ENCODE measurements around the gene XYLT1.

Gene XYLT1

DNA sequence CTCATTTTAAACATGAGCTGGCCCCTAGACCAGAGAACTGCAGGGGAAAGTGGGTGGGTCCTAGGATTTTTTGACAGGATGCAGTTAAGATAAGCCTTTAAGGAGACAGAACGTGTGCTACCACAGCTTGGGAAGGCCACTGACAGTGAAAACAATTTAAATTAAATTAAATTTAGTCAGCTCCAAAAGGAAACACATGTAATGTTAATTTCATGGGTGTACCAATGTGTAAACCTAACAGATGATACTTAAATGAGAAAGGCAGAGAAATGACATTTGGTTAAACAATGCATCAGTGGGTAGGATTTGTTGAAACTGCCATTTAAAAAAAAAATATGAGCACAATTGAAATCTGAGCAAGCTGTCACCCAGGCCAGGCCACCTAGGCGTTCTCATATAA is 250.8 kb downstream of the XYLT1 start:
- peak; percentile 69 for DNase-seq

DNA sequence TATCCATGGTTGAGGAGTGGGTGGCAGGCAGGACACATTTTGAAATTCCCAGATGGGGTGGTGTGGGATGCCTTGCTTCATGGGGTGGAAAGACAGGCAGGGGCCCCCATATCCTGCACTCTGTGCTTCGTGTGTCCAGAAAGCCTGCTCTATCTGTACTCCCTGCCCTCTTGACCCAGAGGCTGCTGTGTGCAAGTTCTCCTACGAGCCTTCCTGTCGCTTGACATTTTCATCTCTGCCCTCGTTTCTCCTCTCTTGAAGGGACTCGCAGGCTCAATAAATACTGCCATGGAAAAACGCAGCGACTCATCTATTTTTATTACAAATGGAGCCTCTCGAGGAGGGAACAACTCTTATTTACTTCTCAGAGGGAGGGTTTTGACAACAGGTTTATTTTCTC is 254.8 kb downstream of the XYLT1 start:
- no peak for DNase-seq

DNA sequence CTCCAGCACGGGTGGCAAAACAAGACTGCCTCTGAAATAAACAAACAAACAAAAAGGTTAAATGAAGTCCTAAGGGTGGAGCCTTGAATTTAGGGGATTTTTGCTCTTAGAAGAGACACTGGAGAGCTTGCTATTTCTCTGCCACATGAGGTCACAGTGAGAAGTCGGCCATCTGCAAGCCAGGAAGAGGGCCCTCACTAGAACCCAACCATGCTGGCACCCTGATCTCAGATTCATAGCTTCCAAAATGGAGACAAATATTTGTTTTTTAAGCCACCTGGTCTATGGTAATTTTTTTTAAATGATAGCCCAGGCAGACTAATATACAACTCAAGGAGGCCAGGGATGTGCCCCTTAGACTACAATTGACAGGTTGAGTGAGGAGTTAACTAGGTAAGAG is 255.5 kb downstream of the XYLT1 start:
- no peak for DNase-seq

DNA sequence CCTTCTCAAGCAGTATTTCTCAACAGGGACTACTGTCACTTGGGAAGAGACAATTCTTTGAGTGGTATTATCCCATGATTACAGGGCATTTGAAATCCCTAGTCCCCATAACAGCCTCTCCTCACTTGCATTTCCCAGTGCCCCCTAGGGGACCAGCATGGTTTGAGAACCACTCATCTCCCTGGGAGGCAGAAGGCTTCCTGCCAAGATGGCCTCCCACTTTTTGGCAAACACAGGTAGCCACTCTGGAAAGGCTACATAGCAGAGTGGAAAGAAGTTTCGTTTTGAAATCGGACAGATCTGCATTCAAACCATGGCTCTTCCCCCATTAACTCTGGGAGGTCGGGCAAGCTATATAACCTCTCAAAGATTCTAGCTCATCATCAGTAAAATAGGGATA is 256.8 kb downstream of the XYLT1 start:
- DNase-seq, result no peak

DNA sequence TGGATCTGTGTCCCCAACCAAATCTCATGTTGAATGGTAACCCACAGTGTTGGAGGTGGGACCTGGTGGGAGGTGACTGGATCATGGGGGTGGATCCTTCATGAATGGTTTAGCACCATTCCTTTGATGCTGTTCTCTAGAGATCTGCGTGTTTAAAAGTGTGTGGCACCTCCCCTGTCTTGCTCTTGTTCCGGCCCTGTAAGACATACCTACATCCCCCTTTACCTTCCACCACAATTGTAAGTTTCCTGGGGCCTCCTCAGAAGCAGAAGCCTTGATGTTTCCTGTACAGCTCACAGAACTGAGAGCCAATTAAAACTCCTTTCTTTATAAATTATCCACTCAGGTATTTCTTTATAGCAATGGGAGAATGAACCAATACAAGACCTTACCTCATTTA is 257.7 kb downstream of the XYLT1 start:
- no peak for DNase-seq

DNA sequence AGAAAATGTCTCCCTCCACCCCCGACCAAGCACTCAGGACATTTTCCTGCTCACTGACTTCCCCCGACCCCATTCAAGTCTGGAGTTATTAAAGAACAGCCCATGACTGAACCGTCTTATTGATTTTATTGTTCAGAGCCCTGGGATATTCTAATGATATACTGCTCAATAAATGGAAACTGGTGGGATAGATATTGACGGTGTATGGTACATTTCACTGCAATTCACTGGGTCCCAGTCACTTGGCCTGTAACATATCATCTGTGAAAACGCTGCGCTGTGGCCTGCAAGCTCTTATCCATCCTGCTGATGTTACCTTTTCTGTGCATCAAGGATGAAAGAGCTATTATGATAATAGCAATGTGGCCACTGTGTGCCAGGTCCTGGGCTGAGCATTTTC is 258.2 kb downstream of the XYLT1 start:
- no peak for DNase-seq

DNA sequence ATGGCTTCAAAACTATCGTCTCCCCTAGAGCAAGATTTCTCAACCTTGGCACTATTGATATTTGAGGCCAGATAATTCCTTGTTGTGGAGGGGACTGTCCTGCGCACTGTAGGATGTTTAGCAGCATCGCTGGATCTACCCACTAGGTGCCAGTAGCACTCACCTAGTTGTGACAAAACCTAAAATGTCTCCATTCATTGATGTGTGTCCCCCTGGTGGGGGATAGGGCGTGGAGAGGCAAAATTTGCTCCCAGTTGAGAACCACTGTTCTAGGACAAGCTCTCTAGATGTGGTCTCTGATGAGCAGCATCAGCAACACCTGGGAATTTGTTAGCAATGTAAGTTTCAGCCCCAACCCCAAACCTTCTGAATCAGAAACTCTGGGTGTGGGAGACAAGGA is 259.0 kb downstream of the XYLT1 start:
- no peak for DNase-seq

DNA sequence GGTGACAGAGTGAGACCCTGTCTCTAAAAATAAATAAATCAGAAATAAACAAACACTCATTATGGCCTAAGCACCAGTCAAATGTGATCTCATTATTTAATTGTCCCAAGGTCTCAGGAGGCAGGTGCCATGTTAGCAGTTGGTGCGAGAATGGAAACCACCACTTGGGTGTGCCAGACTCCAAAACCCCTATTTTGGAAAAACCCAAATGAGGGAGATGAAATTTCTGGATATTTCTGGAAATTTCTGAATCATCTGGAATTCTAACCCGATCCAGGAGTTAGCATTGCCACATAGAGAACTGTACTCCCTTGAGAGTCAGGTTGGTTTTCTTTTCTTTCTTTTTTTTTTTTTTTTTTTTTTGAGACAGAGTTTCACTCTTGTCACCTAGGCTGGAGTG is 264.0 kb downstream of the XYLT1 start:
- DNase-seq, result no peak

DNA sequence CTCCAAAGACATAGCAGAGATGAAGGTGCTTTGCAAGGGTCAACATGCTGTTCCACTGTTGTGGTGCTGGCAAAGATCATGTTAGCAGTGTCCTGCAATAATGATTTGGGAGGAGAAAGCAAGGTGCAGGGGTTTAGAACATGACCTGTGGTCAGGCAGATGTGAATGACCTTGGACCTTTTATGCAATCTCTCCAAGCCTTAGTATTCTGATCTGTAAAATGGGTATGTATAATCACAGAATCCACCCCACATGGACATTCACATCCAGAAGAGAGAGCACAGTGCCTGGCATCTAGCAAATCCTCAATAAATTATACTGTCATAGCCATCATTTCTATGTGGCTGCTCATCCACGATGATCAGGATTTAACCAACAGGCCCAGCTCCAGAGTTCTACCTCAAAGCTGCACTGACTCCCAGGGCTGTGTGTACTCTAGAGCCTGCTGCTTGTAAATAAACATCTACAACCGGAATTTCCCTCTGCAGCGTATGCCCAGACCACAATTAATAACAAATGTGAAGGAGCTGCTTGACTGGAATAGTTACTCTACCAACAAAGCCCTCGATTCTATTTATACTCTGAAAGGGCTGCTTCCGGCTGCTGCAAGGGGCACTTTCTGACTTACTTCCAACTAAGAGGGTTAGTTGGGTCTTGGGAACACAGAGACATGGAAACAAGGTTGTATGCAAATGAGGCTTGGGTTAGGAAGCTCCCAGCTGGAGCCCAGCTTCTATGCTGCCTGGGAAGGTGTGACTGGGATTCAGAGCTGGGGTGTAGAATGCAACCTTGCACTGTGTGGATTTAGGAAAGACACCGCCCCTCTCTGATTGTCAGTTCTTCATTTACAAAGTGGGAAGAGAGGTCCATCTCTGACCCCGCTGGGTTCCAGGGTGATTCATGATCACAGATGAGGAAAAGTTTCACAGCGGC is 265.2 kb downstream of the XYLT1 start:
- no peak for DNase-seq

DNA sequence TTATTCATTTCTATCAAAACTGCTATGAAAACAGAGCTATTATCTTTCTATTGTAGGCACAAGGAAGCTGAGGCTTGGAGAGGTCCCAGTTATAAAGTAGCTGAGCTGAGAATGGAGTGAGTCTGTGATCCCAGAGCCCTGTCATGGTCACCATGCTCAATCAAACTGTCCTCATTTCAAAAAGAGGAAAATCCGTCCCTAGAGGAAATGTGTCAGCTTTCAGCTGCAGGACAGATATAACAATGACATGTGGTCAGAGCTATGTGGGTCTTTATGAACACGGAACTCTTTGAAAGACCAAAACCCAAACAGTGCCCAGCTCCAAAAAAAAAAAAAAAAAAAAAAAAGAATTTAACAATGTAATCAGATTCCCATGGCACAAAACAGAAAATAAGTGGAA is 266.1 kb downstream of the XYLT1 start:
- no peak for DNase-seq

DNA sequence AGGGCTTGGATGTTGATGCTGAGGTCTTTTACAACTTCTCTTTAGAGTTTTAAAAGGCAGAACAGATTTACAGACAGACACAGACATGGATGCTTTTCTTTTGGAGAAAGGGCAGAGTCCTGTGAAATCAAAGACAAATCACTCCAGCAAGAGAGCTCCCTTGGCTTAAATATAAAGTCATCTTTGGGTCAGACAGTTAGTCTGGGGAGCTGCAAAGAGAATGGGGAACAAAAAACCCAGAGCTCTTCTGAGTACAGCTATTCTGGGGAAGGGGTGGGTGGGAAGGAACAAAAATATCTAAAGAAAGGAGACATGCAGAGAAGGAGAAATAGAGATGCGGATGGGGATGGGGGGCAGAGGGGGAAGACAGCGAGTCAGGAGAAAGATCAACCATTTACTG is 266.6 kb downstream of the XYLT1 start:
- DNase-seq, result no peak

DNA sequence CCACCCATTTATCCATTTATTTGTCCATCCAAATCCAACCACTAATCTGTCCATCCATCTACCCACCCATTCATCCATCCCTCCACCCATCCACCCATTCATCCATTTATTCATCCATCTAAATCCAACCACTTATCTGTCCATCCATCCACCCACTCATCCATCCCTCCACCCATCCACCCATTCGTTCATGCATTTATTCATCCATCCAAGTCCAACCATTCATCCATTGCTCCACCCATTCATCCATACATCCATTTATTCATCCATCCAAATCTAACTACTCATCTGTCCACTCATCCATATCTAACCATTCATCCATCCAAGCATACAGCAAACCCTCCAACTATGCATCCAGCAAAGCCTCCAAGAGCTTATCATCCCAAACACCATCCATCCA is 267.3 kb downstream of the XYLT1 start:
- no peak for DNase-seq

DNA sequence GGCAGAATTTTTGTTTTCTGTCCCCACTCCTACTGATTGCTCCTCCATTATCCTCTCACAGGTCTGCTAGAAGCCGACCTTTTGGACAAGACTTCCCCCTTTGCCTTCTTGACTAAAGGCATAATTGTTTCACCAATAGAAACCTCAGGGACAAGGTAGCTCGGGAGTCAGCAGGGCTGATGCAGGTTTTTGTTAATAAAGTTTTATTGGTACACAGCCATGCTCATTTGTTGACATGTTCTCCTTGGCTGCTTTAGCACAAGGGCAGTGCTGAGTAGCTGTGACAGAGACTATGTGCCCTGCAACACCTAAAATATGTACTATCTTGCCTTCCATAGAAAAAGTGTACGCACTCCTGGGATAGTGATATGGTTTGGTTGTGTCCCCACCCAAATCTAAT is 271.6 kb downstream of the XYLT1 start:
- DNase-seq, result no peak

DNA sequence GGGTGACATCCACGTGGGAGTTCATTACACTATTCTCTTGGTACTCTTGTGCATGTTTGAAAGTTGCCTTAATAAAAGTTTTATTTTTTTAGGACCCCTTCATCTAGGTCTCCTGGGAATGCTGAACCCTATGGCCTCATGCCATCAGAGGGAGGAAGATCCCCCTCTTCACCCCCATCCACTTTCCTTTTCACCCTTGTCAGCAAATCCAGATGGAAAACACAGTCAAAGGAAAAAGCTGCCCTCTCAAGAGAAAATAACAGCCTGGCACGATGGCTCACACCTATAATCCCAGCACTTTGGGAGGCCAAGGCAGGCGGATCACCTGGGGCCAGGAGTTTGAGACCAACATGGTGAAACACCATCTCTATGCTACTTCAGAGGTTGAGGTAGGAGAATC is 274.2 kb downstream of the XYLT1 start:
- DNase-seq, result no peak

DNA sequence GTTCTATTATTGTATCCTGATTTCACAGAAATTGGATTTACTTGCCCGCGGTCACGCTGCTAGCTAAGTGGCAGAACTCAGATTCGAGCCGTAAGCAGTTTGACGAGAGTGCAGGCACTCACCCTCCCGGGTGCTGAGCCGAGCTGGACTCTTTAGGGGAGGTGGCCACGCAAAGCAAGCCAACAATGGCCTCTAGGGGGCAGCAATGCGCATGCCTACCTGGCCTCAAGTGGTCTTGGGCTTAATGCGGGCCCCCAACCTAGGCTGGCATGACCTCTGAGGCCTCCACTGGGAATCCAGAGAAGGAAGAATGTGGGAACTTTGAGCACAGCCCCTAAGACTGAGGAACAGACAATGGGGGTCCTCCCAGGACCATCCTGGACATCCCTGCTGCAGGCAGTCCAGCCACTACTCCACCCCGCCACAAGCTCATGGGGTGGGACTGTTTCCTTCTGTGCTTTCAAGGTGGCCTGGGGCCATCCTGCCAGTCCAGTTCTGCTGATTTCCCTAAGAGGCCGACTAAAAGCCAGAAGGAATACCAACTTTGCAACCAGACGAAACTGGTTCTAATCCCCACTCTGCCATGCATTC is 276.5 kb downstream of the XYLT1 start:
- no peak for DNase-seq

DNA sequence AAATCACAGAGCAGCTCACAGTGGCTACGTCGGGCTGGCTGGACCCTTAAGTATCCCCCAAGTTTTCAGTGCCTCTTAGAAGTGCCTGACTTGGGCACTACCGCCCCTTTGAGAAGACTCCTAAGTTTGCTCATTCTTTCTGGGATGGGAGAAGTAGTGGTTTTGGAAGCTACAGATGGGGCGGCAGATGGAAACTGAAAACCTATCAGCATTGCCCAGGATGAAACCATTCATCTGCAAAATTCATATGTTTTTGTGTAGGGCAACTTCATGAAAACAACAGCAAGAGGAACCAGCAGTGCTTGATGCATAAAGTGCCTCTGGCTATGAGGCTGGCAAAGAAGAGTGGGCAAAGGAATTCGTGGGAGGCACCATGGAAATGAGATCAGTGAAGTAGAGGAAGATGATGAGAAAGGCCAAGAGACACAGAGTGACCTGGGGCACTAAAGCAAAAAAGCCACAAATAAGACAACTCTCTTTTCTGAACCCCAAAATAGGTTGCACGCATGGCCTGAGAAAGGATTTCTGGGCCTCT is 277.1 kb downstream of the XYLT1 start:
- peak; percentile 64 for DNase-seq

DNA sequence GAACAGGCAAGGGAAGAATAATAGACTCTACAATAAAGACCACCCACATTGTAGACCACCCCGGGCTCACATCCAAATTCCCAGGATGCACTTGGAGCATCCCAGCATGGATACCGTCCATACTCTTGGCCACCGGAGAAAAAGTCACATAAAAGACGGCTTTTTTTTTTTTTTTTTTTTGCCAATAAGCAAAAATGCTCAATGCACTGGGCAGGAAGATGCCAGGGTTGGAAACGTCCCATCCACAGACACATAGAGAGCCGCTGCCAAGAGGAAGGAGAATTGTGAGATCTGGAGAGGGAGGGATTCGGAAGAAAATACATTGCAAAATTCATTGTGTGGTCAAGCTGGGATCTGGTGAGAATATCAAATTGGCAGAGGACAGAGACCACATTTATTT is 286.7 kb downstream of the XYLT1 start:
- no peak for DNase-seq

DNA sequence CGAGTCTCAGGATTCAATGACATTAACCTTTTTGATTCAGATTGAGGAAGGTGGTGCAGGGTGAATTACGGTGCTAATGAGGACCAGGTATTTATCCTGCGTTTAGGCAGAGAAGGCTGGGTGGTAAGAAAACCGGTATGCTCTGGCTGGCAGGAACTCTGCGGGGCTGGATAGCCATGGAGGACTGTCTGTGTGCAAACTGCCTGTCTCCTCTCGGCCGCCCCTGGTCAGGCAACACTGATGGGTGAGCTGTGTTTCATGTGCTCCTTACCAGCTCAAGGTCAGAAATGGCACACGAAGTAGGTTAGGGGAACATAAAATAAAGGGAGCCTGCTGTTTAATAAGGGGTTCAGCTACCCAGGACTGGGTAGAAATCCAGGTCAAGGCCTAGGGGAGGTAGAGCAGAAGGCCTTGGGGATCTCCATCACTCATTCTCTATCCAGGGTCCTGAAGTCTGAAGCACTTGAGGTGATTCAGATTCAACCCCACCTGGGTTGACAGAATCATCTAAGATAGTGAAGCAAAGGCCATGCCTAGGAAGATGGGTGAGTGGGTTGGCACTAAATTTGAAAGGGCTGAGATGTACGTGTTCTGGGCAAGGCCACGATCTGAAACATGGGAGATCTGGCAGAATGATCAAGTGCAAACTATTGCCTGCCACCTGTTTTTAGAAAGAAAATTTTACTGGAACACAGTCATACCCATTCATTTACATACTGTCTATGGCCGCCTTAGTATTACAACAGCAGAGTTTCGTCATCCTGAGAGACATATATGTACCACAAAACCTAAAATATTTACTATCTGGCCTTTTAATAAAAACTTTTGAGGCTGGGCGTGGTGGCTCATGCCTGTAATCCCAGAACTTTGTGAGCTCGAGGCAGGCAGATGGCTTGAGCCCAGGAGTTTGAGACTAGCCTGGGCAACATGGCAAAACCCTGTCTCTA is 292.5 kb downstream of the XYLT1 start:
- DNase-seq, result no peak

DNA sequence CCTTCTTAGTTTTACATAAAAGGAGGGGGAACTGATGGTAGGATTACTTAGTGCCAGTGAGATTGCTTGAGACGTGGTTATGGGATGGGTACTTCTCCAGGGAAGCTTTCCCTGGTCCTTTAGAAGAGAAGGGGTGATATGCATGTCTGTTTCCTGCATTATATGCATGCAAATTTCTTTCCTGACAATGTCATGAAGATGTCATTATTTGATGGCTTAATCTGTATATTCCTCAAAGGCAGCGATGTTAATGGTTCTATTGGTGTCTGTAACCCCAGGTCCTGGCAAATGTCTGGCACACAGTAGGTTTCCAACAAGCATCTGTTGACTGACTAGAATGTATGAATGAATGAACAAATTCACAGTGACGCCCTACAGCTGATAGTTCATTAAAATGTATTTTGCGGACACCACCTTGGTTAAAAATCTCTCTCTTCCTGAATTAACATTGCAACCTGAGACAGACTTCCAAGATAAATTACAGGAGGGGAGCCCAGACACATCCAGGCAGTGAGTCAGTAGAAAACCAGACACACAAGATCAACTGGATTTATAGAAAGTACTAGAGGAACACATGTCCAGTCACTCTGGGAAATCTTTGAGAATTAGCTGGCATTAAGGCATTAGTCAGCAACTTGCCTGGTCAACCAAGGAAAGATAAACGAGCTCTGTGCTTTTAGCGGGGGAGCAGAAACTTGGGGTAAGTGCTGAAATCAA is 293.4 kb downstream of the XYLT1 start:
- DNase-seq, result no peak

DNA sequence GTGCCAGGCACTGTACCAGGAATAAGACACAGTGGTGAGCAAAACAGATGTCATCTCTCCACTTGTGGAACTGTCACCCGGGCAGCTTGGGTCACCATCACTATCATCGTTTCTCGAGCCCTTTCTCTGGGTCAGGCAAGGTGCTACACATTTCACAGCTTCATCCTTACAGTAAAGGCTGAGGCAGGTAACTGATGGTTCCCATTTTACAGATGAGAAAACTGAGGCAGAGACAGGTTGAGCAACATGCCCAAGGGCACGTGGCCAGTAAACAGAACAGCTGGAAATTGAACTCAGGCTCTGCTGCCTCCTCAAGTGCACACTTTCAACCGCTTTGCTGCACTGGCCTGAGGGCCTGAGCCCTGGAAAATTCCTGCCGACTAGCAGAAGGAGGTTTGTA is 294.6 kb downstream of the XYLT1 start:
- no peak for DNase-seq

DNA sequence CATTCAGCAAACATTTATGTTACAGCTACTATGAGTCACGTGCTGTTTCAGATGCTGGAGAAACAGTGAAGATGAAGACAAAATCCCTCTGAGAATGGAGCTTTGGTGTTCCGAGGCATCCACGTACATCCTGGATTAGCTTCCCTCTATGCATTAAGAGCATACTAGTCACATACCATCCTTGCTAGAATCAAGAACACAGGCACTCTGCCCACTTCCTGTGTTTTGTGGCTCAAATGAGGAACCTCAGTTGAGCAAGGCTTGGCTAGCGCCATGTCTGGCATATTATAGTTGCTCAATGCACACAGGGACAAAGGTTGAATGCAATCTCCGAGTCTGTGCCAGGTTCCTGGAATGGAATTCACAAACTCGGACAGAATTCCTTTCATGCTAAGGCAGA is 297.5 kb downstream of the XYLT1 start:
- no peak for DNase-seq
